Measurements from ENCODE around the gene BMP7.

The BMP7 gene

GRCh38 chr20:57298457-57298856 lies 32.0 kb upstream of the BMP7 start:
- ATAC-seq (replicated peaks; ENCODE audit: extremely low read depth, poor library complexity, severe bottlenecking) (no peak), DNase-seq (ENCODE audit: low spot score in 2 of 2) (no peak)
- no peaks in the 10 kb centered on the region for H3K4me1 Mint-ChIP-seq
- no peaks in the 10 kb centered on the region for H3K36me3 Mint-ChIP-seq (ENCODE audit: insufficient read depth)
- no peaks in the 10 kb centered on the region for H3K9me3 Mint-ChIP-seq
- H3K27ac Mint-ChIP-seq (ENCODE audit: low read depth): no peak overlapping the region
- peaks cover 17% of the 10 kb centered on the region for H3K27me3 Mint-ChIP-seq
- H3K4me3 Mint-ChIP-seq: no peak overlapping the region

- Mint-ChIP-seq H3K36me3 (ENCODE audit: insufficient read depth) (no peaks in the 10 kb centered on the region), H3K4me3 (no peak overlapping the region), H3K9me3 (no peaks in the 10 kb centered on the region), H3K4me1 (no peaks in the 10 kb centered on the region), H3K27me3 (peaks cover 54% of the 10 kb centered on the region), H3K27ac (ENCODE audit: low read depth) (no peak overlapping the region)
- DNase-seq (ENCODE audit: low spot score in 2 of 2) (no peak), ATAC-seq (replicated peaks; ENCODE audit: extremely low read depth, poor library complexity, severe bottlenecking) (no peak)
These were observed 28.1 kb upstream of the BMP7 start for GRCh38 chr20:57294550-57294949.

- Mint-ChIP-seq H3K9me3 (no peaks in the 10 kb centered on the region), H3K27me3 (peaks cover 55% of the 10 kb centered on the region), H3K27ac (ENCODE audit: low read depth) (no peak overlapping the region), H3K4me1 (no peaks in the 10 kb centered on the region), H3K36me3 (ENCODE audit: insufficient read depth) (no peaks in the 10 kb centered on the region), H3K4me3 (no peak overlapping the region)
- DNase-seq (ENCODE audit: low spot score in 2 of 2) (no peak), ATAC-seq (replicated peaks; ENCODE audit: extremely low read depth, poor library complexity, severe bottlenecking) (no peak)
These were observed 27.6 kb upstream of the BMP7 start for GRCh38 chr20:57293995-57294394.

- Mint-ChIP-seq H3K9me3 (no peaks in the 10 kb centered on the region), H3K4me3 (no peak overlapping the region), H3K27me3 (peaks cover 68% of the 10 kb centered on the region), H3K36me3 (ENCODE audit: insufficient read depth) (no peaks in the 10 kb centered on the region), H3K4me1 (no peaks in the 10 kb centered on the region), H3K27ac (ENCODE audit: low read depth) (no peak overlapping the region)
- ATAC-seq (replicated peaks; ENCODE audit: extremely low read depth, poor library complexity, severe bottlenecking) (no peak), DNase-seq (ENCODE audit: low spot score in 2 of 2) (no peak)
These were observed 26.2 kb upstream of the BMP7 start for GRCh38 chr20:57292611-57293010.

GRCh38 chr20:57291694-57292093 lies 25.3 kb upstream of the BMP7 start:
- ATAC-seq (replicated peaks; ENCODE audit: extremely low read depth, poor library complexity, severe bottlenecking) (no peak), DNase-seq (ENCODE audit: low spot score in 2 of 2) (no peak)
- H3K36me3 Mint-ChIP-seq (ENCODE audit: insufficient read depth): no peaks in the 10 kb centered on the region
- H3K4me1 Mint-ChIP-seq: no peaks in the 10 kb centered on the region
- H3K27ac Mint-ChIP-seq (ENCODE audit: low read depth): no peak overlapping the region
- no peak overlapping the region for H3K4me3 Mint-ChIP-seq
- H3K27me3 Mint-ChIP-seq: peaks cover 78% of the 10 kb centered on the region
- H3K9me3 Mint-ChIP-seq: no peaks in the 10 kb centered on the region

GRCh38 chr20:57291003-57291402 lies 24.6 kb upstream of the BMP7 start:
- H3K4me3 Mint-ChIP-seq: no peak overlapping the region
- H3K27ac Mint-ChIP-seq (ENCODE audit: low read depth): no peak overlapping the region
- no peaks in the 10 kb centered on the region for H3K36me3 Mint-ChIP-seq (ENCODE audit: insufficient read depth)
- ATAC-seq (replicated peaks; ENCODE audit: extremely low read depth, poor library complexity, severe bottlenecking) (no peak), DNase-seq (ENCODE audit: low spot score in 2 of 2) (no peak)
- H3K27me3 Mint-ChIP-seq: peaks cover 85% of the 10 kb centered on the region
- no peaks in the 10 kb centered on the region for H3K9me3 Mint-ChIP-seq
- no peaks in the 10 kb centered on the region for H3K4me1 Mint-ChIP-seq

- DNase-seq (ENCODE audit: low spot score in 2 of 2): no peak
- Mint-ChIP-seq H3K9me3 (no peaks in the 10 kb centered on the region), H3K36me3 (ENCODE audit: insufficient read depth) (no peaks in the 10 kb centered on the region), H3K4me1 (no peaks in the 10 kb centered on the region), H3K27me3 (peaks cover 88% of the 10 kb centered on the region), H3K27ac (ENCODE audit: low read depth) (no peak overlapping the region), H3K4me3 (no peak overlapping the region)
- no peak for ATAC-seq (replicated peaks; ENCODE audit: extremely low read depth, poor library complexity, severe bottlenecking)
These were observed 23.7 kb upstream of the BMP7 start for GRCh38 chr20:57290178-57290484.

GRCh38 chr20:57289391-57290177 lies 23.1 kb upstream of the BMP7 start:
- H3K27me3 Mint-ChIP-seq: peaks cover 83% of the 10 kb centered on the region
- H3K4me3 Mint-ChIP-seq: no peak overlapping the region
- H3K36me3 Mint-ChIP-seq (ENCODE audit: insufficient read depth): no peaks in the 10 kb centered on the region
- DNase-seq (ENCODE audit: low spot score in 2 of 2): no peak
- no peaks in the 10 kb centered on the region for H3K9me3 Mint-ChIP-seq
- ATAC-seq (replicated peaks; ENCODE audit: extremely low read depth, poor library complexity, severe bottlenecking): no peak
- no peak overlapping the region for H3K27ac Mint-ChIP-seq (ENCODE audit: low read depth)
- no peaks in the 10 kb centered on the region for H3K4me1 Mint-ChIP-seq

- no peak for DNase-seq (ENCODE audit: low spot score in 2 of 2)
- H3K9me3 Mint-ChIP-seq: no peaks in the 10 kb centered on the region
These were observed 22.3 kb upstream of the BMP7 start for GRCh38 chr20:57288651-57289277.

GRCh38 chr20:57287901-57288300 lies 21.5 kb upstream of the BMP7 start:
- ATAC-seq (replicated peaks; ENCODE audit: extremely low read depth, poor library complexity, severe bottlenecking): no peak
- Mint-ChIP-seq H3K27me3 (peaks cover 83% of the 10 kb centered on the region), H3K4me1 (no peaks in the 10 kb centered on the region)

More at GRCh38 chr20:57288651-57289277, 22.3 kb upstream of the BMP7 start:
- Mint-ChIP-seq H3K36me3 (ENCODE audit: insufficient read depth) (no peaks in the 10 kb centered on the region), H3K4me1 (no peaks in the 10 kb centered on the region), H3K27me3 (peaks cover 83% of the 10 kb centered on the region), H3K4me3 (no peak overlapping the region), H3K27ac (ENCODE audit: low read depth) (no peak overlapping the region)
- no peak for ATAC-seq (replicated peaks; ENCODE audit: extremely low read depth, poor library complexity, severe bottlenecking)

GRCh38 chr20:57287007-57287880 lies 20.8 kb upstream of the BMP7 start:
- Mint-ChIP-seq H3K9me3 (no peaks in the 10 kb centered on the region), H3K4me1 (no peaks in the 10 kb centered on the region), H3K4me3 (no peak overlapping the region), H3K27me3 (peaks cover 83% of the 10 kb centered on the region), H3K27ac (ENCODE audit: low read depth) (no peak overlapping the region), H3K36me3 (ENCODE audit: insufficient read depth) (no peaks in the 10 kb centered on the region)
- no peak for DNase-seq (ENCODE audit: low spot score in 2 of 2)
- ATAC-seq (replicated peaks; ENCODE audit: extremely low read depth, poor library complexity, severe bottlenecking): no peak

More at GRCh38 chr20:57287901-57288300, 21.5 kb upstream of the BMP7 start:
- H3K27ac Mint-ChIP-seq (ENCODE audit: low read depth): no peak overlapping the region
- H3K4me3 Mint-ChIP-seq: no peak overlapping the region
- no peaks in the 10 kb centered on the region for H3K9me3 Mint-ChIP-seq
- no peaks in the 10 kb centered on the region for H3K36me3 Mint-ChIP-seq (ENCODE audit: insufficient read depth)
- no peak for DNase-seq (ENCODE audit: low spot score in 2 of 2)

GRCh38 chr20:57283860-57284259 lies 17.4 kb upstream of the BMP7 start:
- Mint-ChIP-seq H3K36me3 (ENCODE audit: insufficient read depth) (no peaks in the 10 kb centered on the region), H3K4me1 (no peaks in the 10 kb centered on the region), H3K4me3 (no peak overlapping the region), H3K9me3 (no peaks in the 10 kb centered on the region), H3K27me3 (peaks cover 80% of the 10 kb centered on the region), H3K27ac (ENCODE audit: low read depth) (no peak overlapping the region)
- no peak for DNase-seq (ENCODE audit: low spot score in 2 of 2)
- ATAC-seq (replicated peaks; ENCODE audit: extremely low read depth, poor library complexity, severe bottlenecking): no peak

All from central memory CD8-positive, alpha-beta T cell (primary cell).